HG03439 (cell line): ENCODE results near the gene OR2B6.

Experiments used
- ATAC-seq: cut with Tn5 transposase; IDR thresholded peaks from one replicate; pipeline ENCODE4 v1.9.1; 2021; ENCODE audit warnings: mild to moderate bottlenecking, moderate library complexity; ENCODE audit not compliant: unreplicated experiment

OR2B6 gene

DNA sequence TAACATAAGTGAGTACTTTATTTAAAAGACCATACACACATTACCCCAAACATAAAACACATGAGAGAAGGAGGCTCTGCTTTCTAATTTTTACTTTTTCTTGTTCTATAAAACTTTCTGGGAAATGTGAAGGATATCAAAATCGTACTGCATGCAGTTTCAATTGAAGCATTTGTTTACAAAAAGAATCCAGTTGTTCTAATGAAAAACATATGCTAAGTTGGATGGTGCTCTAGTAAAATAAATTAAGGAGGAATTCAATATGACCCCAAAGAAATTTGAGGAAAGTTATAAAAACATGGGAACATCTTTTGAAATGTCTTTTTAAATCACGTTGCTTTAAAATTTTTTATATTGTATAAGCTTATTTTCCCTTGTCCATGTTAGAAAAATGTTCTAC, 37.6 kb downstream of the OR2B6 start:
- ATAC-seq, result no peak

GRCh38 chr6:28000351-28001045, 43.5 kb downstream of the OR2B6 start:
- no peak for ATAC-seq

- no peak for ATAC-seq
These were observed 44.3 kb downstream of the OR2B6 start for GRCh38 chr6:28001351-28001750.

- no peak for ATAC-seq
These were observed 44.7 kb downstream of the OR2B6 start for GRCh38 chr6:28001751-28002150.

- ATAC-seq, result no peak
These were observed 45.1 kb downstream of the OR2B6 start for GRCh38 chr6:28002161-28002560.

DNA sequence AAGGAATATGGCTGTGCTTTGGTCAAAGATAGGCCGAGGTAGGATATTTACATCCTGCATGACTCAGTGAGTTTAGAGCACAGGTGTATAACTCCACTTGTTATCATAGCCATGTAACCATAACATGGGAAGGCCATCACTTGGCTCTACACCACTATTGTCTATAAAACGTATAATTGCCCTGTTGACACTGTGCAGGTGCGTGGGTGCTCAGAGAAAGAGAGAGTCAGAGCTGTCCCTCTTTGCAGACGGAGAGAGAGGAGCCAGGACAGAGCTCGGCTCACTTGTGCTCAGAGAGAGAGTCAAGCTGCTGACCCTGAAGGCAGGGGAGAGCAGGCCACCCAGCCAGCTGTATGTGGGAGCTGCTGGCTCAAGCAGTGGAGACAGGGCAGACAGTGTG, 46.0 kb downstream of the OR2B6 start:
- ATAC-seq, result no peak

DNA sequence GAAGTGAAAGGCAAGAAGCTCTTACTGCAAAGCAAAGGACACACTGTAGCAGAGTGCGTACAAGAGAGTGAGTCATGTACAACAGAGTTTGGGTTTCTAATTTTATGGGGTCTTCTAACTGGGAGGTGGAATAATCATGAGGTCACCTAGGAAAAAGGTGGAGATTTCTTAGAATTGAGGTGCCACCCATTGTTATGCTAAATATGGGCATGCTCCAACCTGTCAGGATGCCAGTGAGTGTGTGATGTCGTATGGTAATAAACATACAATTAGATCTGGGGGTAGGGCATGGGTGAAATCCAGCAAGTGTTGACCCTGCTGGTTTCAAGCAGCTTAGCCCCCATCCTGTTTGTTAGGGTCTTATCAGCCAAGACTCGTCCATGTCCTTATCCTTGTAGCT, 46.6 kb downstream of the OR2B6 start:
- no peak for ATAC-seq

DNA sequence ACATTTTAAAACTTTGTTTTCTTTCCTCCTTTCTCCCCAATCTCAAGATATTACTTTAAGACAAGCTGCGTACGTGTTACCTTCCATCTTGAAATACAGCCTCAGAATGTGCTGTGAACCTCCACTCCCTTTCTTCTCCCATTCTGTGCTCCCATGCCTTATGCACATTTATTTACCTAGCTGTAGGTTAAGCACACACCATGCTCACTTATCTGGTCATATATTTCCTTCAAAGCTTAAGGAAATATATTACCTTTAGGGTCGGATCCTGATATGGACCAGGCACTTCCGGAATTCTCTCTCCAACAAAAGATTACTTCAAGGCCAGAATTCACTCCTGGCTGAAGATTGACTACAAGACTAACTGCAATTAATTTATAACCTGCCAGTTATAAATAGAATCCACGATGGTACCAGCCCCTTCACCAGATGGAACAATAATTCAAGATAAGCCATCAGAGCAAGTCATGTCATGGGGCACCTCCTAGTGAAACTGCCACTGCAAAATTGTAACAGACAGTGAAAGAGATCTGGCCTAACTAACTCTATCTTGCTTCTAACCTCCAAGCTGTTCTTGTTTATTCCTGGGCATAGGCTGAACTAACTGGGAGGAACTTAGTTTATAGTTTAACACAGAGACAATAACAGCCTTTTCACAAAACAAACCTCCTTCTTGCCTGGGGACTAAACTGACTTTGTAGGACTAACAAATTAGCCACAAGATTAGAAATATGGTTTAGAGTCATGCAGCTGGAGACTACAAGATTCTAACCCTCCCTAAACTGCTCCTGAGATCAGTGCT, 47.5 kb downstream of the OR2B6 start:
- no peak for ATAC-seq

- no peak for ATAC-seq
These were observed 48.3 kb downstream of the OR2B6 start for GRCh38 chr6:28005152-28005890.

- ATAC-seq, result no peak
These were observed 48.9 kb downstream of the OR2B6 start for GRCh38 chr6:28005975-28006374.
